Activated CD4-positive, alpha-beta T cell treated with anti-CD3 and anti-CD28 coated beads for 36 hours (primary cell): ENCODE measurements around the gene OR2A1. TPM values are rescaled to one million over a fixed set of nuclear protein-coding genes. Genes with fewer than 3 reads are reported as not detected.
A peak's percentile ranks its signal among the peaks of the same experiment; 100 is the strongest.
"Not testable (repeated sequence)": the region's sequence is repeated elsewhere in the genome, so short reads cannot be mapped to it uniquely, and the experiment has no call there.

Source experiments
- ATAC-seq: fragments of 200-7000 bp; cut with Tn5 transposase; one replicate; pipeline ENCODE4 v1.10.0; 2021; ENCODE audit warnings: mild to moderate bottlenecking, moderate library complexity
- CTCF ChIA-PET: fragments of 350-600 bp; sonication (Branson Sonifier 250); formaldehyde crosslinking; loops from one replicate; lab custom pipeline; 2021; ENCODE audit warnings: antibody characterized with exemption; lab: Charles Lee
- POLR2A ChIA-PET: fragments of 350-600 bp; sonication (Branson Sonifier 250); formaldehyde crosslinking; loops from one replicate; lab custom pipeline; 2021; ENCODE audit warnings: antibody characterized with exemption, inconsistent platforms; lab: Charles Lee
- DNase-seq: peaks from one replicate; pipeline ENCODE4 v3.0.0-alpha.2; 2020
- H3K27ac Mint-ChIP-seq: one replicate; pipeline ENCODE4 v1.8.0; 2021; ENCODE audit warnings: mixed read lengths
- H3K27me3 Mint-ChIP-seq: one replicate; pipeline ENCODE4 v1.8.0; 2021; ENCODE audit warnings: mixed read lengths
- H3K36me3 Mint-ChIP-seq: one replicate; pipeline ENCODE4 v1.8.0; 2021; ENCODE audit warnings: low read depth, mixed read lengths
- H3K4me1 Mint-ChIP-seq: one replicate; pipeline ENCODE4 v1.8.0; 2021; ENCODE audit warnings: mixed read lengths
- H3K4me3 Mint-ChIP-seq: one replicate; pipeline ENCODE4 v1.8.0; 2021; ENCODE audit warnings: mild to moderate bottlenecking, moderate library complexity, mixed read lengths
- H3K9me3 Mint-ChIP-seq: one replicate; pipeline ENCODE4 v1.8.0; 2021; ENCODE audit warnings: low read depth, mixed read lengths
- intact Hi-C, 2 experiments: fragments of 100-400 bp; cut with DNase I in 1 of 2; cut with micrococcal nuclease in 1 of 2; formaldehyde crosslinking; loops; one replicate each; pipeline versions ENCODE4 v1.14.2 to v1.15.1; 2022 to 2024; cut with DNase I, micrococcal nuclease
- total RNA-seq, 2 experiments: library from RNA; stranded (reverse); gene quantifications; one replicate each; pipeline ENCODE4 v1.2.3, GENCODE V29; 2021

Gene OR2A1
- not detected for total RNA-seq

GRCh38 chr7:144311872-144312469 is at the start of gene OR2A1:
OR2A1 (plus strand) TSS chr7:144312419; CDS start chr7:144318125, 5,706 bp downstream.
- DNase-seq, H3K9me3 Mint-ChIP-seq, CTCF ChIA-PET, POLR2A ChIA-PET, H3K36me3 Mint-ChIP-seq, H3K27ac Mint-ChIP-seq, H3K4me1 Mint-ChIP-seq, ATAC-seq, H3K4me3 Mint-ChIP-seq, intact Hi-C loops, H3K27me3 Mint-ChIP-seq: not testable (repeated sequence)

- H3K4me3 Mint-ChIP-seq, H3K9me3 Mint-ChIP-seq, DNase-seq, H3K4me1 Mint-ChIP-seq, ATAC-seq, H3K27ac Mint-ChIP-seq, POLR2A ChIA-PET, H3K36me3 Mint-ChIP-seq, intact Hi-C loops, H3K27me3 Mint-ChIP-seq, CTCF ChIA-PET: not testable (repeated sequence)
These were observed 47.5 kb upstream of the OR2A1 start, which contains the start of gene OR2A7 for GRCh38 chr7:144264692-144265091. OR2A7 (minus strand) TSS chr7:144264792; CDS start chr7:144259628, 5,164 bp downstream.

GRCh38 chr7:144269188-144269587 is 43.0 kb upstream of the OR2A1 start, which contains the start of gene CTAGE8:
CTAGE8 (minus strand) TSS chr7:144269288; CDS start chr7:144269250, 38 bp downstream.
- ATAC-seq, POLR2A ChIA-PET, H3K4me3 Mint-ChIP-seq, H3K27me3 Mint-ChIP-seq, H3K36me3 Mint-ChIP-seq, intact Hi-C loops, CTCF ChIA-PET, H3K9me3 Mint-ChIP-seq, H3K27ac Mint-ChIP-seq, DNase-seq, H3K4me1 Mint-ChIP-seq: not testable (repeated sequence)

- H3K4me1 Mint-ChIP-seq, H3K27ac Mint-ChIP-seq, POLR2A ChIA-PET, H3K27me3 Mint-ChIP-seq, H3K36me3 Mint-ChIP-seq, intact Hi-C loops, DNase-seq, H3K9me3 Mint-ChIP-seq, H3K4me3 Mint-ChIP-seq, CTCF ChIA-PET, ATAC-seq: not testable (repeated sequence)
These were observed 36.9 kb upstream of the OR2A1 start for GRCh38 chr7:144275281-144275680.

GRCh38 chr7:144280010-144280409 is 32.2 kb upstream of the OR2A1 start:
- H3K27ac Mint-ChIP-seq, H3K27me3 Mint-ChIP-seq, POLR2A ChIA-PET, H3K4me1 Mint-ChIP-seq, H3K4me3 Mint-ChIP-seq, intact Hi-C loops, DNase-seq, H3K9me3 Mint-ChIP-seq, H3K36me3 Mint-ChIP-seq, CTCF ChIA-PET: not testable (repeated sequence)
- peak; percentile 69 for ATAC-seq

GRCh38 chr7:144281981-144282380 is 30.2 kb upstream of the OR2A1 start:
- POLR2A ChIA-PET, result not testable (repeated sequence)

GRCh38 chr7:144282490-144282889 is 29.7 kb upstream of the OR2A1 start:
- H3K27ac Mint-ChIP-seq, CTCF ChIA-PET, H3K9me3 Mint-ChIP-seq, POLR2A ChIA-PET, H3K4me3 Mint-ChIP-seq, H3K27me3 Mint-ChIP-seq, intact Hi-C loops, H3K4me1 Mint-ChIP-seq, ATAC-seq, DNase-seq, H3K36me3 Mint-ChIP-seq: not testable (repeated sequence)

More at GRCh38 chr7:144281981-144282380, 30.2 kb upstream of the OR2A1 start:
- DNase-seq, H3K4me1 Mint-ChIP-seq, H3K27ac Mint-ChIP-seq, H3K27me3 Mint-ChIP-seq, CTCF ChIA-PET, ATAC-seq, H3K4me3 Mint-ChIP-seq, H3K36me3 Mint-ChIP-seq, H3K9me3 Mint-ChIP-seq, intact Hi-C loops: not testable (repeated sequence)

- not testable (repeated sequence) for ATAC-seq, H3K36me3 Mint-ChIP-seq
These were observed 28.5 kb upstream of the OR2A1 start for GRCh38 chr7:144283716-144284115.

GRCh38 chr7:144287171-144287784 is 24.9 kb upstream of the OR2A1 start:
- H3K9me3 Mint-ChIP-seq, H3K36me3 Mint-ChIP-seq, H3K27ac Mint-ChIP-seq, DNase-seq, CTCF ChIA-PET, H3K4me1 Mint-ChIP-seq, intact Hi-C loops, POLR2A ChIA-PET, H3K4me3 Mint-ChIP-seq, H3K27me3 Mint-ChIP-seq: not testable (repeated sequence)
- peak; percentile 62 for ATAC-seq

More at GRCh38 chr7:144283716-144284115, 28.5 kb upstream of the OR2A1 start:
- POLR2A ChIA-PET, DNase-seq, H3K27me3 Mint-ChIP-seq, CTCF ChIA-PET, H3K4me3 Mint-ChIP-seq, H3K4me1 Mint-ChIP-seq, H3K27ac Mint-ChIP-seq, intact Hi-C loops, H3K9me3 Mint-ChIP-seq: not testable (repeated sequence)

- H3K36me3 Mint-ChIP-seq, CTCF ChIA-PET, DNase-seq, H3K27ac Mint-ChIP-seq, POLR2A ChIA-PET, H3K4me3 Mint-ChIP-seq, ATAC-seq, H3K9me3 Mint-ChIP-seq, H3K4me1 Mint-ChIP-seq, intact Hi-C loops, H3K27me3 Mint-ChIP-seq: not testable (repeated sequence)
These were observed 20.6 kb upstream of the OR2A1 start for GRCh38 chr7:144291607-144292006.

GRCh38 chr7:144292384-144293161 is 19.6 kb upstream of the OR2A1 start:
- H3K9me3 Mint-ChIP-seq, DNase-seq, H3K4me1 Mint-ChIP-seq, H3K4me3 Mint-ChIP-seq, CTCF ChIA-PET, H3K27ac Mint-ChIP-seq, H3K36me3 Mint-ChIP-seq, POLR2A ChIA-PET, intact Hi-C loops, ATAC-seq, H3K27me3 Mint-ChIP-seq: not testable (repeated sequence)
